IPS-18c (cell line): ENCODE data around the gene MTMR1.

ENCODE experiments used
- H3K4me3 ChIP-seq: 2 replicates; pipeline ENCODE4 v1.7.0; 2013; ENCODE audit warnings: low read depth, mild to moderate bottlenecking, low read length, moderate library complexity; ENCODE audit not compliant: insufficient read depth
- H3K9me3 ChIP-seq: one replicate; pipeline ENCODE4 v1.6.1; 2013; ENCODE audit warnings: mild to moderate bottlenecking, low read length, moderate library complexity; ENCODE audit not compliant: control insufficient read depth, insufficient read depth

Gene MTMR1

GRCh38 chrX:150768580-150769190, 75.5 kb downstream of the MTMR1 start:
- Histone ChIP-seq H3K4me3 (no peak overlapping the region), H3K9me3 (peaks cover 13% of the 10 kb centered on the region)

DNA sequence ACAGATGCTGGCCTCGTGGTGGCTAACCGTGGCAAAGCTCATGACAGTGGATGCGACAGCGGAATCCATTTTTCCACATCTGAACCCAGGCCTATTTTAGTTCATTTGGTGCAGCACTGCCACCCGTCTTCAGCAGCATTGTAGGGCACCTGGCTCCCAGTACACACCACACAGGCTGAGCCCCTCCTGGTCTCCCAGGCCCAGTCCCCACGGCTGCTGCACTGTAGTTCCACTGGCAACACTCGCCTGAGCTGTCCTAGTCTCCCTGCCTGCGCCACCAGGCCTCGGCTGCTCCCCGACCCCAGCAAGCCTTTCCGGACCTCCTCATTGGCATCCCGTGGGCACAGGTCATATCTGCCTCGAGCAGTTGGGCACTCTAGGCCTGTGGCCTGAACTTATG, 76.2 kb downstream of the MTMR1 start:
- Histone ChIP-seq H3K4me3 (no peak overlapping the region), H3K9me3 (peaks cover 13% of the 10 kb centered on the region)

DNA sequence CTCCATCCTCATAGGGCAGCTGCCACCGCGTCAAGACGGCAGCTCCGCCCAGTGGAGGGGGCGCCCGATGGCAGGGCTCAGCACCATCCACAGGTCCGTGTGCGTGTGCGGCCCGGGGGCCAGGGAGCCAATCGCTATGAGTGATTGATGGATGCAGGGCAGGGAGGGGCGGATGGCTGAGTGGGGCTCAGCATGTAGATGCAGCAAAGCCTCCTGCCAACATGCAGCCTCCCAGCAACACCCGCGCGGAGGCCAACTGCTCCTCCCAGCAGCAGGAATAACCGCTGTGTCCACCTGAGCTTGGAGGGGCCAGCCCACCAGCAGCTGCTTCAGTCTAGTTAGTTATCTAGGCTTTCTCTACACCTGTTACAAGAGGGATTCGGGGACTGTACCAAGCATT, 77.4 kb downstream of the MTMR1 start:
- peaks cover 8% of the 10 kb centered on the region for H3K9me3 ChIP-seq
- H3K4me3 ChIP-seq, result no peak overlapping the region

- Histone ChIP-seq H3K4me3 (no peak overlapping the region; the same call in 1 of the 2 replicates), H3K9me3 (peaks cover 8% of the 10 kb centered on the region)
Measured at GRCh38 chrX:150771116-150771515, 77.9 kb downstream of the MTMR1 start.

DNA sequence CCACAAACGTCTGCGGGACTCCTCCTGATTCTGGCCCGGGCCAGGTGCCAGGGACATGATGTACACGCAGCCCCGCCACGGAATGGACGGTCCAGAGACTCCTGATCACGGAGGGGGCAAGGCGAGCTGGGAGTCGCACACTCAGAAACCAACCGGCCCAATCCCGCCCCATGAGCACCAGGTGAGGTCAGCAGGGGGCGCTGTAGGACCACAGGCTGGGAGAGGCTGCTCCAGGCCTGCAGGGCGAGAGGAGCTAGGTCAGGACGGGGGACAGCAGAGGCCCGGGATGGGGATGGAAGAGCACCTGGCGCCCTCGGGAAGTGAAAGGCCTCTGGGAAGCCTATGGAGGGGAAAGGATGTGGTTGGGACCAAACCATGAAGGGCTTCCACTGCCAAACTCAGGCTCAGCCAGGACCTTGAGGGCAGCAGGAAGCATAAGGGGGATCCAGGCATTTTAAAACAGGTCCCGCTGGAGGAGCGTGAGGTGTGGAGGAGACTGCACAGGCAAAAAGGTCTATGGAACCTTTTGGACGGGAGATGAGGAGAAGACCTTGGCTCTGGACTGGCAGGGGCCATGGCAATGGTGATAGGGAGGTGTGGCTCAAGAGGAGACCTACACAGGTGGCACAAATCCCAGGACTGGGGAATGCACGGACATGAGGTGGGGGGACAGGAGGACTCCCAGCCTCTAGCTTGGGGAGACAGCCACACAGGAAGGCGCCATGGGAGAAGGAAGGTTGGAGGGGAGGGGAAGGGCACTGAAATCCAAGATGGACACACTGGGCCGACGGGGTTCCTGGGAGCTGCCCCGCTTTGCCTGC, 79.2 kb downstream of the MTMR1 start:
- Histone ChIP-seq H3K4me3 (no peak overlapping the region), H3K9me3 (peaks cover 5% of the 10 kb centered on the region)

DNA sequence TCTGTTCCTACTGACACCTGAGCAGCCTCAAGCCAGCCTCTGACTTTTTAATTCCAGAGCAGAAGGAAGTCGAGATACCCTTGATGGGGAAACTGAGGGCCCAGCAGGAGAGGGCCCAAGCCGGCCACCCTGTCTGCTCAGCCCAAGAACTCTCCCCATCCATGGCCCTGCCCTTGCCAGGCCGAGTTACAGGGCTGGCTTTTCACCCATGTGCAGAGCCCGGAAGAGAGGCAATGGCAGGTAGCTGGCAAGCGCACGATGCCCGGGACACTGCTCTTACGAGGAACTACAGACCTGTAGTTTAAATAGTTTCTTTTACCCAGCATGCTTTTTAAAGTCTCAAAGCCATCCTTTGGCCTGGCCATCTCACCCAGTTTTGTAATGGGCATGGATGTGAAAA, 79.9 kb downstream of the MTMR1 start:
- Histone ChIP-seq H3K9me3 (peaks cover 5% of the 10 kb centered on the region), H3K4me3 (no peak overlapping the region)

DNA sequence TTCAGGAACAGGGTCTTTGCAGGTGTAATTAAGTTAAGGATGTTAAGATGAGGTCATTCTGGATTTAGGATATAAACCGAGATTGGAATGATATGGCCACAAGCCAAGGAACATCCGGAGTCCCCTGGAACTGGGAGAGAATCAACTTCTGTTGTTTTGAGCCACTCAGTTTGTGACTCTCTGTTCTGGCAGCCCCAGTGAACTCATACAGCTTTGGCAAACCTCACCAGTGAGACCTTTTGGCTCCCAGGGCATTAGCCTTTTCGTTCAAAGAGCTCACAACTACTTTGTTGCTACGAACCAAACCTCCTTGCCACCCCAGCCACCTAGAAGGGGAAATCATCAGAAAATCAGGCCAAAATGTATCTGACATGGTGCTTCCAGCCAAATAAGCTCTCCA, 80.4 kb downstream of the MTMR1 start:
- H3K4me3 ChIP-seq, result no peak overlapping the region
- H3K9me3 ChIP-seq, result peaks cover 5% of the 10 kb centered on the region

DNA sequence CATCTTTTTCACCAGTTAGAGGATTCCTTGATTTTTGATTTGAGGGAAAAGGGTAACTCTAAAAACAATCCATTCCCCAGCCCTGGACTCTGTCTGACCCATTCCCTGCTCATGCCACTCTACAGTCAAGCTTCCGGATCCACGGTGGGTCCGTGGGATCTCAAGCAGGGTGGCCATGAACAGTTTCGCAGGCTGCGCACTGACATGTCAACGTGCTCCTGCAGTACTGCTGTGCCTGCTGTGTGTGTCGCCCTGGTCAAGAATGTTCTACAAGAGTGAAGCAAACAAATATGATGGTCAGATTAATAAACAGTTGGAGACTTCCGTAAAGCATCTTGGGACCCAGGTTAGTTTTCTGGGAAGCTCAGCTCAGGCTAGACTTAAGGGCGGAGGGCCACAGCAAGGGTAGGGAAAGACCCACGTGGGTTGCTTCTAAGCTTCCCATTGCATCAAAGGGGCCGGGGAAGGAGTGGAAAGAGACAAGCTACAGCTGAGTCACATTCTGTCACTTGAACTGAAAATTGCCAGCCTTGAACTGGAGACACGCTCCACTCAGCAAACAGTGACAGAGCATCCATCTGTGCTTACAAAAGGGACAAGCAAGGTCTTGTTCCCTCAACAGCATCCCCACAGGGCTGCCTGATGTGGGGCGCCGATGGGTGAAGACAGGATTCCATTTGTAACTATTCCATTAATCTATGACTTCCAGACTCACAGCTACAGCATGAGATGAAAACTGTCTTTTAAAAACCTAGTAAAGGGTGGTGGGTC, 81.8 kb downstream of the MTMR1 start:
- Histone ChIP-seq H3K4me3 (no peak overlapping the region; the same call in 1 of the 2 replicates), H3K9me3 (peaks cover 10% of the 10 kb centered on the region)

- H3K4me3 ChIP-seq, result no peak overlapping the region
Measured at GRCh38 chrX:150775569-150776350, 82.6 kb downstream of the MTMR1 start.

DNA sequence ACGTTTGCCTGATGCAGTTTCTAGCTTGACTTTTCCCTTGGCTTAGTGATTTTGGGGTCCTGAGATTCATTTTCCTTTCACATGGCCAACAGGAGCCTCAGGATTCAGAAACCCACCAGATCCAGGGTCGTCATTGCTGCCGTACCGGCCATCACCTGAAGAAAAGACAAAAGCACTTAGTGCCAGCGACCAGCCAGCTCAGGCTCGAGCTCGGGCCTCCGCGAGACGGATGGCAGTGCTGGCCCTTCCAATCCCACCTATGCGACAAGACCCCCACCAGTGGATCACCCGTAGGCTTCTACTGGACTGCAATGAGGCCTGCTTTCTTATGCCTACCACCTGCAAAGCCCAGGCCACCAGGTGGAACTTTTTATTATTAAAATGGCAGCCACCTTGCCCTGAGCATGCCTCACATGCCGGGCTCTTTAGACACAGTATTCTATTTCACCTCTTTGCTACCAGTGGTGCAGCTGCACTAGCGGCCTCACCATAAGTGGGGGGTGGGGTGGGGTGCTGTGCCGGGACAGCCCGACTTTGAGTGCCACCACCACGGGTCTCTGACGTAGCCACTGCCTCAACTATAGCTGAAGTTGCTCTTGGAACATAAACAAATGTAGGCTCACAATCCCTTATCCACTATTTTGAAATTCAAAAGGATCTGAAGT, 84.3 kb downstream of the MTMR1 start:
- Histone ChIP-seq H3K9me3 (peaks cover 9% of the 10 kb centered on the region), H3K4me3 (no peak overlapping the region)

More at GRCh38 chrX:150775569-150776350, 82.6 kb downstream of the MTMR1 start:
- H3K9me3 ChIP-seq, result peaks cover 10% of the 10 kb centered on the region

DNA sequence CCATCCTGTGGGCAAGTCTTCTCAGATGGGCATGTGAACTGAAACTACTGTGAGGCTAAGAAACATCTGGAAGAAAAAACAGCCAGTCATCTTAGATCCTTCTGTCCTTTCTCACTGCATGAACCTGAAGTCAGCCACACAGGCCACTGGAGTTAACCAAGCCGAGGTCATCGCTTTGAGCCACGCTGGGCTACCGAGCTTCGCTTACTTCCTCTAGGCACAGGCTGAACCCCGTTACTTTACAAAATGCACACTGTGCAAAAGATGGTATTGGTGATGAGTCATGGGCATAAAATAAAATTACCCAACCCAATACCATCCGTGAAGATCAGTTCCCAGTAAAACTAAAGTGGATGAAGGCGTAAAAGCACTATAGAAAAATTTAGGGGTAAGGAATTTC, 86.2 kb downstream of the MTMR1 start:
- Histone ChIP-seq H3K9me3 (peaks cover 10% of the 10 kb centered on the region), H3K4me3 (no peak overlapping the region)

DNA sequence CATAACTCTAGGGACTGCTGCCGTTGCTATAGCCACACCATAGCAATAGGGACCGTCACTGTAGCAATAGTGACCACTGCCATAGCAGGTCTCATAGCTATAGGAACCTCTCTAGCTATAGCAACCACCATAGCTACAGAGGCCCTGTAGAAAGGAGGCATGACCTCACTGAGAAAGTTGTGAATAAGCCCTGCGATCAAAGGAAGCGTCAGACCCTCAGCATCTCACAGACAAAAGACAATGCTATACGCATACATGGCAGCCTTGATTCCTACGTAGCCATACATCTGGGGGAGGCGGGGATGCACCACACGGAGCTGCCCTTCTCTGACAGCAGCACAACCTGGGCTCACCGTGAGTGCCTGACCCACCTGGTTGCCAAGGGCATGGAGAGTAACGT, 88.5 kb downstream of the MTMR1 start:
- Histone ChIP-seq H3K9me3 (peaks cover 10% of the 10 kb centered on the region), H3K4me3 (no peak overlapping the region)

DNA sequence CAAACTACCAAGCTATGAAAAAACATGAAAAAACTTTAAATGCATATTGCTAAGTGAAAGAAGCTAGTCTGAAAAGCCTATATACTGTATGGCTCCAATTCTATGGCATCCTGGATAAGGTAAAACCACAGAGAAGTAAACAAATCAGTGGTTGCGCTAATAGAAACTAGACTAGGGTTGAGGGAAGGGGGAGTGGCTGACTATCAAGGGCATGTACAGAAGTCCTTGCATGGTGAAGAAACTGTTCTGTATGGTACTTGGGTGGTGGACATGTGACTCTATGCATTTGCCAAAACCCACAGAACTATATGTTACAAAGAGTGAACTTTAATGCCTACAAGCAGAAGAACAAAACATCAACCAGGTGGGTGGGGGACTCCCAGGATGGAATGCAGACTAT, 96.8 kb downstream of the MTMR1 start:
- Histone ChIP-seq H3K4me3 (no peak overlapping the region), H3K9me3 (peaks cover 4% of the 10 kb centered on the region)

DNA sequence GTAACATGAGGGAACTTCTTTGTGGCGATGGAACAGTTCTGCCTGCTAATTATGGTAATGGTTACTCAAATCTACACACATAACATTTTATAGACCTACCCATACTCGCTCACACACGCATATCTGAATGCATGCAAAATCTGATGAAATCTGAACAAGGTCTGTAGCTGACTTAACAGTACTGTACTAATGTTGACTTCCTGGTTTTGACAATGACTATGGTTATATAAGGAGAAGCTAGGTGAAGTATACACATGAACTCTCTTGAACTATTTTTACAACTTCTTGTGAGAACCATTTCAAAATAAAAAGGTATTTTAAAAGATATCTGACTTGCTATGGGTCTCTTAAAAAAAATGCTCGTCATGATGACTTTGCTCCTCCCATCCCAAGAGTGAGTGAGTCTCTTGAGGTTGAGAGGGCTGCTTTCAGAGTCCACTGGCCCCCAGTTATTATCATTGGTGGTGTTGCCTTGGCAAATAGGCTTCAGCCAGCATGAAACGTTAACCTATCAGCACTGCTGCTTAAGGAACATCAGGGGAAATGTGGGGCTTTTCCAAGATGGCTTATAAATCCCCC, 99.8 kb downstream of the MTMR1 start:
- no peak overlapping the region for H3K4me3 ChIP-seq
- peaks cover 2% of the 10 kb centered on the region for H3K9me3 ChIP-seq

DNA sequence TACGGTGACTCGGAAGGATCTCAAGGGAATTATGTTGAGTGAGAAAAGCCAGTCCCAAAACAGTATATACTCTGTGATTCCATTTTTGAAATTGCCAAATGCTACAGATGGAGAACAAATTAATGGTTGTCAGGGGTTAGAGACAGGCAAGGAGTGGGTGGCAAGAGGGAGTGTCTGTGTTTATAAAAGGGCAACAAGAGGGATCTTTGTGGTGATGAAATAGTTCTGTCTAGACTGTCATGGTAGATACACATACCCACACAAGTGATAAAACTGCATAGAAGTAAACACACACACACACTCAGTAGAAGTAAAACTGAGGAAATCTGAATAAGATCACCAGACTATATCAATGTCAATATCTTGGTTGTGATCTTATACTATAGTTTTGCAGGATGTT, 112.5 kb downstream of the MTMR1 start:
- no peaks in the 10 kb centered on the region for H3K9me3 ChIP-seq
- no peak overlapping the region for H3K4me3 ChIP-seq

- peaks cover under 1% of the 10 kb centered on the region for H3K9me3 ChIP-seq
- H3K4me3 ChIP-seq, result no peak overlapping the region
Measured at GRCh38 chrX:150806827-150807226, 113.6 kb downstream of the MTMR1 start.
